Astrocyte (in vitro differentiated cells and primary cell): ENCODE measurements around the gene EPHB1. TPM values are rescaled to one million over a fixed set of nuclear protein-coding genes. Genes with fewer than 3 reads are reported as not detected.

ENCODE experiments used
- DNase-seq: peaks from one replicate; pipeline ENCODE4 v3.0.0-alpha.2; 2010; ENCODE audit warnings: low read depth
- FAIRE-seq: peaks from 2 replicates; lab custom pipeline; 2011; peaks lifted over from hg19 to GRCh38; lab: Jason Lieb, UNC
- H2AFZ ChIP-seq: 2 replicates; pipeline ENCODE4 v1.6.0; 2012; ENCODE audit warnings: low read depth, low read length, inconsistent platforms
- H3K27ac ChIP-seq: 2 replicates; pipeline ENCODE4 v1.5.1; 2011; ENCODE audit warnings: low read depth, low read length, inconsistent platforms
- H3K27me3 ChIP-seq: 2 replicates; pipeline ENCODE4 v1.6.0; 2011; ENCODE audit warnings: low read length, inconsistent platforms; ENCODE audit not compliant: insufficient read depth
- H3K36me3 ChIP-seq: 2 replicates; pipeline ENCODE4 v1.5.1; 2011; ENCODE audit warnings: low read length, inconsistent platforms; ENCODE audit not compliant: insufficient read depth
- H3K4me1 ChIP-seq: 2 replicates; pipeline ENCODE4 v1.5.1; 2011; ENCODE audit warnings: low read length, inconsistent platforms; ENCODE audit not compliant: insufficient read depth
- H3K4me2 ChIP-seq: 2 replicates; pipeline ENCODE4 v1.6.0; 2012; ENCODE audit warnings: low read length, inconsistent platforms
- H3K4me3 ChIP-seq: 2 replicates; pipeline ENCODE4 v1.5.1; 2011; ENCODE audit warnings: low read depth, mild to moderate bottlenecking, low read length, inconsistent platforms; ENCODE audit not compliant: insufficient read depth
- H3K79me2 ChIP-seq: 2 replicates; pipeline ENCODE4 v1.6.0; 2012; ENCODE audit warnings: mild to moderate bottlenecking, low read length, inconsistent platforms; ENCODE audit not compliant: insufficient read depth
- H3K9ac ChIP-seq: 2 replicates; pipeline ENCODE4 v1.6.0; 2012; ENCODE audit warnings: mild to moderate bottlenecking, low read length, inconsistent platforms
- H3K9me3 ChIP-seq: 2 replicates; pipeline ENCODE4 v1.5.1; 2012; ENCODE audit warnings: low read depth, mild to moderate bottlenecking, low read length, inconsistent platforms; ENCODE audit not compliant: insufficient read depth
- H4K20me1 ChIP-seq: 2 replicates; pipeline ENCODE4 v1.6.0; 2012; ENCODE audit warnings: low read length, inconsistent platforms; ENCODE audit not compliant: insufficient read depth
- H3K27ac Mint-ChIP-seq: one replicate; pipeline ENCODE4 v1.8.0; 2021; ENCODE audit warnings: mild to moderate bottlenecking, mixed read lengths; ENCODE audit not compliant: unreplicated experiment
- H3K27me3 Mint-ChIP-seq: one replicate; pipeline ENCODE4 v1.8.0; 2021; ENCODE audit warnings: low read depth, mixed read lengths; ENCODE audit not compliant: unreplicated experiment
- H3K36me3 Mint-ChIP-seq: one replicate; pipeline ENCODE4 v1.8.0; 2021; ENCODE audit warnings: low read depth, mixed read lengths; ENCODE audit not compliant: unreplicated experiment
- H3K4me1 Mint-ChIP-seq: one replicate; pipeline ENCODE4 v1.8.0; 2021; ENCODE audit warnings: low read depth, mixed read lengths; ENCODE audit not compliant: unreplicated experiment
- H3K4me3 Mint-ChIP-seq: one replicate; pipeline ENCODE4 v1.8.0; 2021; ENCODE audit warnings: mild to moderate bottlenecking, moderate library complexity, mixed read lengths; ENCODE audit not compliant: unreplicated experiment
- H3K9me3 Mint-ChIP-seq: one replicate; pipeline ENCODE4 v1.8.0; 2021; ENCODE audit warnings: mild to moderate bottlenecking, mixed read lengths; ENCODE audit not compliant: unreplicated experiment
- CTCF ChIP-seq: IDR thresholded peaks from 2 replicates; pipeline ENCODE4 v1.5.1; 2011; ENCODE audit warnings: low read depth, mild to moderate bottlenecking, inconsistent platforms, low read length, moderate library complexity; ENCODE audit not compliant: insufficient read depth
- EZH2 ChIP-seq: IDR thresholded peaks from 2 replicates; pipeline ENCODE4 v1.6.1; 2012; ENCODE audit warnings: mild to moderate bottlenecking, low read length, inconsistent platforms; ENCODE audit not compliant: insufficient read depth
- total RNA-seq: library from RNA; stranded (reverse); gene quantifications from 2 replicates; pipeline ENCODE4 v1.2.1, GENCODE V29; 2021

EPHB1 gene
- total RNA-seq, 1 donor from 2014 or later, result 4.1 TPM

GRCh38 chr3:134813618-134814017 is 18.6 kb downstream of the EPHB1 start:
- Mint-ChIP-seq H3K4me1 (no peaks in the 10 kb centered on the region), H3K4me3 (no peak overlapping the region), H3K36me3 (no peaks in the 10 kb centered on the region), H3K27ac (no peak overlapping the region), H3K27me3 (peaks cover 17% of the 10 kb centered on the region), H3K9me3 (peaks cover 3% of the 10 kb centered on the region)
- Histone ChIP-seq H3K4me2 (no peak overlapping the region), H2AFZ (no peak overlapping the region), H3K9me3 (no peaks in the 10 kb centered on the region), H3K27me3 (no peaks in the 10 kb centered on the region), H3K36me3 (no peaks in the 10 kb centered on the region), H3K27ac (no peak overlapping the region), H3K79me2 (no peaks in the 10 kb centered on the region), H4K20me1 (peaks cover 2% of the 10 kb centered on the region), H3K9ac (no peak overlapping the region), H3K4me1 (no peaks in the 10 kb centered on the region), H3K4me3 (no peak overlapping the region)
- TF ChIP-seq EZH2 (no peak), CTCF (no peak)
- FAIRE-seq, result no peak
- no peak for DNase-seq

GRCh38 chr3:134815519-134815918 is 20.5 kb downstream of the EPHB1 start:
- Mint-ChIP-seq H3K36me3 (no peaks in the 10 kb centered on the region), H3K4me1 (no peaks in the 10 kb centered on the region), H3K27ac (no peak overlapping the region), H3K27me3 (peaks cover 23% of the 10 kb centered on the region), H3K9me3 (peaks cover 3% of the 10 kb centered on the region), H3K4me3 (no peak overlapping the region)
- no peaks in the 10 kb centered on the region for H3K79me2 ChIP-seq
- no peaks in the 10 kb centered on the region for H4K20me1 ChIP-seq
- H3K36me3 ChIP-seq, result no peaks in the 10 kb centered on the region
- no peak overlapping the region for H3K27ac ChIP-seq
- H3K4me2 ChIP-seq, result no peak overlapping the region
- H3K4me3 ChIP-seq, result no peak overlapping the region
- TF ChIP-seq EZH2, result no peak
- TF ChIP-seq CTCF, result no peak
- H3K27me3 ChIP-seq, result no peaks in the 10 kb centered on the region
- H3K9ac ChIP-seq, result no peak overlapping the region
- H3K4me1 ChIP-seq, result no peaks in the 10 kb centered on the region
- no peak overlapping the region for H2AFZ ChIP-seq
- H3K9me3 ChIP-seq, result no peaks in the 10 kb centered on the region
- FAIRE-seq (no peak), DNase-seq (no peak)

- Histone ChIP-seq H3K4me1 (no peaks in the 10 kb centered on the region), H3K9ac (no peak overlapping the region), H3K79me2 (no peaks in the 10 kb centered on the region), H2AFZ (no peak overlapping the region), H3K27me3 (no peaks in the 10 kb centered on the region), H3K4me2 (no peak overlapping the region), H3K36me3 (no peaks in the 10 kb centered on the region), H3K9me3 (no peaks in the 10 kb centered on the region), H3K27ac (no peak overlapping the region), H3K4me3 (no peak overlapping the region), H4K20me1 (no peaks in the 10 kb centered on the region)
- Mint-ChIP-seq H3K4me1 (no peaks in the 10 kb centered on the region), H3K36me3 (no peaks in the 10 kb centered on the region), H3K27me3 (peaks cover 23% of the 10 kb centered on the region), H3K27ac (no peak overlapping the region), H3K4me3 (no peak overlapping the region), H3K9me3 (peaks cover 3% of the 10 kb centered on the region)
- no peak for FAIRE-seq
- no peak for DNase-seq
- TF ChIP-seq EZH2 (no peak), CTCF (no peak)
These were observed 21.6 kb downstream of the EPHB1 start for GRCh38 chr3:134816623-134817022.
